Epithelial cell of esophagus (primary cell): ENCODE results near the gene ITSN2.

Experiments
- DNase-seq: peaks from one replicate; pipeline ENCODE4 v3.0.0; 2010; ENCODE audit warnings: low read depth
- H3K4me3 ChIP-seq: 2 replicates; pipeline ENCODE4 v1.5.1; 2011; ENCODE audit warnings: mild to moderate bottlenecking, low read length, control low read depth
- CTCF ChIP-seq: IDR thresholded peaks from 2 replicates; pipeline ENCODE4 v1.5.1; 2011; ENCODE audit warnings: low read depth, mild to moderate bottlenecking, low read length, control low read depth, inconsistent platforms; ENCODE audit not compliant: insufficient read depth; ENCODE audit errors: missing control alignments

Gene ITSN2

GRCh38 chr2:24238158-24238557, 122.2 kb downstream of the ITSN2 start:
- no peak for TF ChIP-seq CTCF
- no peak overlapping the region for H3K4me3 ChIP-seq
- DNase-seq: no peak

GRCh38 chr2:24237313-24237712, 123.0 kb downstream of the ITSN2 start:
- DNase-seq: no peak
- no peak overlapping the region for H3K4me3 ChIP-seq
- TF ChIP-seq CTCF: no peak

GRCh38 chr2:24233321-24233720, 127.0 kb downstream of the ITSN2 start:
- no peak for DNase-seq
- TF ChIP-seq CTCF: no peak
- no peak overlapping the region for H3K4me3 ChIP-seq

GRCh38 chr2:24231461-24231881, 128.9 kb downstream of the ITSN2 start:
- H3K4me3 ChIP-seq: no peak overlapping the region
- TF ChIP-seq CTCF: no peak
- DNase-seq: peak; percentile 30

GRCh38 chr2:24228470-24228869, 131.9 kb downstream of the ITSN2 start:
- peak; percentile 16 for DNase-seq
- no peak overlapping the region for H3K4me3 ChIP-seq
- peak; percentile 37 for TF ChIP-seq CTCF

- TF ChIP-seq CTCF: no peak
- H3K4me3 ChIP-seq: no peak overlapping the region
Measured at GRCh38 chr2:24225499-24226242, 134.7 kb downstream of the ITSN2 start.

GRCh38 chr2:24222946-24223345, 137.4 kb downstream of the ITSN2 start:
- no peak for TF ChIP-seq CTCF
- H3K4me3 ChIP-seq: no peak overlapping the region
- no peak for DNase-seq

More at GRCh38 chr2:24225499-24226242, 134.7 kb downstream of the ITSN2 start:
- DNase-seq: no peak
